SH-SY5Y (cell line): Measurements from ENCODE around the gene PBX1.

Source experiments
- GATA2 ChIP-seq: IDR thresholded peaks from 2 replicates; pipeline ENCODE4 v1.6.1; 2011; ENCODE audit warnings: mild to moderate bottlenecking, low read depth, low read length
- GATA3 ChIP-seq: IDR thresholded peaks from 2 replicates; pipeline ENCODE4 v1.6.1; 2011; ENCODE audit warnings: low read depth, mild to moderate bottlenecking, low read length, moderate library complexity

- TF ChIP-seq GATA2 (no peak), GATA3 (no peak)
Observed at GRCh38 chr1:164846731-164847691, 288.0 kb downstream of the PBX1 start.
